ENCODE results near the gene PPP1R8.
"Not testable (repeated sequence)": the region's sequence is repeated elsewhere in the genome, so short reads cannot be mapped to it uniquely, and the experiment has no call there.

The PPP1R8 gene

DNA sequence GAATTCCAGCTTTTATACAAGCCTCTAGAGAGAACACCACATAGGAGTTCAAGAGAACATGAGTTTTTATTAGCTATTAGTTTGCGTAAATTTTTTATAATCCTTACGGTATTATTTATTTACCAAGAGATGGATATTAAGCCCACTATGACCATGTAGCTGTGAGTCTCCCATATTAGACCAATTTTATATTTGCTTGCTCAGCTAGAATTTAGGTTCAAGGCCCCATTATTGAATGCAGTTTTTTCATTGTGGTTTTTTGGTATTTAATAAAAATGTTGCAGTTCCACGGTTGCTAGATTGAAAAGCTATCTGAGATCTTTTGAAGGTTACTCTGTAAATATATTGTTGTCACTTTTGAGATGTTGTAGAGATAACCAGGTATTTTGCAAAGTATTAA lies 2.9 kb downstream of the PPP1R8 start:
- no peak for FAIRE-seq

DNA sequence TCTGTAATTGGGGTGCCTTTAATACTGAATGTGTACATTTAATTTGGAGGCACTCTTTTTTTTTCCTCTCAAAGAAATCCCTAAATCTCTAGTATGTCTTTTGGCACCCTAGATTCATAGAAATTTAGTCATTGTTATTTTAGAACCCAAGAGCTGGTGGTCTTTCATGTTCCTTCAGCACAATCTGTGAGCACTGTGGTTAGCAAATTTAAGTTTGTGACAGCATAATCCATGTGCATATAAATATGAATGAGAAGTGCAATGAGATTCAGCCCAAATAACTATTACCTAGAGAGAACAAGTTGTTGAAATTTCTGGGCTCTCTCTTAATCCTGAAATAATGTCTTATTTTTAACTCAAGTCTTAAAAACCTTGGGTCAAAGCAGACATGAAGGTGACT lies 4.5 kb downstream of the PPP1R8 start:
- FAIRE-seq: no peak

DNA sequence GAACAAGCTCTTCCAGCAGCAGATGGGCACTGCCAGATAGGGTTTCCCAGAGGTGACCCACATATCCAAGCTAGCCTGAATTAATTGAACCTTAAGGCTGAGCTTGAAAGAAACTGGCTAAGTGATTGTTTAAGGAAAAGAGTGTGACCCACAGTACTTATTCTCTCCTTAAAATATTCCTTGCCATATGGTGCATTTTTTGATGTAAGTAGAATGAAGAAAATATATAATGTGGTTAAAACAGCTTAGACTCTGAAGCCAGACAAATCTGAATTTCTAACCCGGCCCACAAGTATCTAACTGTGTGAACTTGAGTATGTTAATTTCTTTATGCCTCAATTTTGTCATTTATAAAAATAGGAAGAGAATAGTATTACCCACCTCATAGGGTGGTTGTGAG lies 4.9 kb downstream of the PPP1R8 start:
- FAIRE-seq: no peak

DNA sequence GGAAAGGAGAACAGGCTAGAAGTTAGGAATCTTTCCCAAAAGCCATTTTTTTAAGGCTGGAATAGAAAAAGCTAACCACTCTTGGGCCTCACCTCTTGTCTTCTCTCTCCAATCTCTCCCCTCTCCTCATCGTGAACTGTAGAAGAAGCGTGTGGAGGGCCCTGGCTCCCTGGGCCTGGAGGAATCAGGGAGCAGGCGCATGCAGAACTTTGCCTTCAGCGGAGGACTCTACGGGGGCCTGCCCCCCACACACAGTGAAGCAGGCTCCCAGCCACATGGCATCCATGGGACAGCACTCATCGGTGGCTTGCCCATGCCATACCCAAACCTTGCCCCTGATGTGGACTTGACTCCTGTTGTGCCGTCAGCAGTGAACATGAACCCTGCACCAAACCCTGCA lies 19.4 kb downstream of the PPP1R8 start:
- no peak for FAIRE-seq

DNA sequence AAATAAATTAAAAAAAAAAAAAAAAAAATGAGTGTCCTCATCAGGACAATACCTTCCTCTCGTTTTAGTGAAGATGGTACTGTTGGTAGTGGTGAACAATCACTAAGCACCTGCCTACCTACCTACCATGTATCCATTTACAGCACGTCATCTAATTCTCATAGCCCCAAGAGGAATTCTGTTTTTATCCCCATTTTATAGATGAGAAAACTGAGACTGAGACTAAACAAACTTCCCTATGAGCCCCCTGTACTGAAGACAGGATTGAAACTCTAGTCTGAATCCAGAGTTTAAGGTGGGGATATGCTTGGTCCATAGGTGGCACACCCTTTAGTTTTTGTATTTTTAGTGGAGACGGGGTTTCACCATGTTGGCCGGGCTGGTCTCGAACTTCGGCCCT lies 24.5 kb downstream of the PPP1R8 start:
- no peak for FAIRE-seq

DNA sequence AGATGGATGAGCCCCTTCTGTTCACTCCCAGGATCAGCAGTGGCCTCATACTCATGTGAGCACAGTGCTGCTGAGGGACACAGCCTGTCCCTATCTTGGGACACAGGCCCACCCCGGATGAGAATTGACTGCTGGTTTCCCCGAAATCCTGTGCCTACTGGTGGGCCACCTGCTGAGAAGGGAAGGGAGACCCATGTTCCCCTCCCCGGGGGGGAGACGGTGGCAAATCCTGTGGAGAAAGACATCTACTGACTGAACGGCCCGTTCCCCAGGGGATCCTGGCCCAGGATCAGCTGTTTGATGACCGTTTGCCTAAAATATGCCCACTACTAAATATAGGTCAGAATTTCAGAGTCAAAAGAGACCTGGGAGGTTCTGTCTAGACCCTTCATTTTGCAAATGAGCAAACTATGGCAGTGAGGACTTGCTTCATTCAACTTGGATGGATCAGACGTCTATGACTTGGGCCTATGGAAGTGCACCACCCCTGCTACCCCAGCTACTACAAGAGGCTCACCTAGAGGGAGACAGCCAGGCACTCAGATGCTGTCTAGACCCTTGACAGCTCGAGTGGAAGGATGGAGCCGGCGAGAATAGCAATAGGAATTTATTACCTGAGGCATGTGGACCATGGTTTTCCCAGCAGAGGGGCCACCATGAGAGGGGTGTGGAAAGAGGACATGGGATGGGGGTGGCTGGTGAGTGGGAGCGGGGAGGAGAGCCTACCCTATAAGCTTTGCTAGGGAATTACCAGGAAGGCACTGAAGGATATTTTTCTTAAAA lies 26.2 kb downstream of the PPP1R8 start:
- no peak for FAIRE-seq

DNA sequence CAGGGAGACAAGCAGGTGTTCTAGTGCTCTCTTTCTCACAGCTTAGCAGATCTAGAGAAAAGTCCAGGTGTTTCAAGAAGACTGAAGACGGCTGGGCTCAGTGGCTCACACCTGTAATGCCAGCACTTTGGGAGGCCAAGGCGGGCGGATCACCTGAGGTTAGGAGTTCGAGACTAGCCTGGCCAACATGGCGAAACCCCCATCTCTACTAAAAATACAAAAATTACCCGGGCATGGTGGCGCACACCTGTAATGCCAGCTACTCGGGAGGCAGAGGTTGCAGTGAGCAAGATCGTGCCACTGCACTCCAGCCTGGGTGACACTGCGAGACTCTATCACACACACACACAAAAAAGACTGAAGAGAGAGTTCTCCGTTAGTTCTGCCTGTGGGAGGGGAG lies 27.0 kb downstream of the PPP1R8 start:
- not testable (repeated sequence) for FAIRE-seq

DNA sequence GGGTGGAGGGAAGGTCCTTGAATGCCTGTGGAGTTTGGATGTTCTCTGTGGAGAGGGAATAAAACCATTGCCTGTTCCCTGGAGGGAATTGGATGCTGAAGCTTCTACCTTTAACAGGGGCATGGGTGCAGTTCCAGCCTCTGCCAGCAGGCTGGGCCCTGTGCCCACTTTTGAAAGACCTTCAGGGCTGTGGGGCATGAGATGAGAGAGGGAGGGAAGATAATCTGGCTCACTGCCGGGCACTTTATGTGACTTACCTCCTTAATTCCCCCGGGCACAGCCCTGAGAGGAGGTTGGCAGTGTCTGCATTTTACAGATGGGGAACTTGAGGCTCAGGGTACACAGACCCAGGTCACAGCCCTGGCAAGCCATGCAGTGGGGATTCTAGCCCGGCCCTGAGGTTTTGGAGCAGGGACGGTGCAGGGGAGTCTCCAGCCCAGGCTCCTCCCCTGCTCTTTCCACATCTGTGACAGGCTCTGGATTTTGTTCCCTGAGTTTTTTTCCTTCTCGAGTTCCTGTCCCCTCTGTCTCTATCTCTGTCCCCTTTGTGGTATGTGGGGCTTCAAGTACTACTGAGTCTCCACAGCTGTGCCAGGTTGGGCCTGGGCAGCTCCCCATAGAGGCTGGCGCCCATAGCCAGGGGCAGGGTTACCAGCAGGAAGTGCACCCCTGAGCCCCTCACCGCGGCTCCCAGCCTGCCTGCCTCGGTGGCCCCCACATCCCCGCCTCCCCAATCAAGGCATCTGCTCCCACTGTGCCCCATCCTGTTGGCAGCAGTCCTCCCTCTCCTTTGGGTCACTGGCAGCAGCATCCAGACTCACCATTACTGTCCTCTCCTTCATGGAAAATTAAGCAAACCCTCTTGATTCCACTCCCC lies 27.7 kb downstream of the PPP1R8 start:
- no peak for FAIRE-seq

GRCh38 chr1:27858949-27859576 lies 28.5 kb downstream of the PPP1R8 start:
- no peak for FAIRE-seq

GRCh38 chr1:27861436-27861835 lies 30.9 kb downstream of the PPP1R8 start:
- no peak for FAIRE-seq

GRCh38 chr1:27862004-27862403 lies 31.4 kb downstream of the PPP1R8 start:
- no peak for FAIRE-seq

DNA sequence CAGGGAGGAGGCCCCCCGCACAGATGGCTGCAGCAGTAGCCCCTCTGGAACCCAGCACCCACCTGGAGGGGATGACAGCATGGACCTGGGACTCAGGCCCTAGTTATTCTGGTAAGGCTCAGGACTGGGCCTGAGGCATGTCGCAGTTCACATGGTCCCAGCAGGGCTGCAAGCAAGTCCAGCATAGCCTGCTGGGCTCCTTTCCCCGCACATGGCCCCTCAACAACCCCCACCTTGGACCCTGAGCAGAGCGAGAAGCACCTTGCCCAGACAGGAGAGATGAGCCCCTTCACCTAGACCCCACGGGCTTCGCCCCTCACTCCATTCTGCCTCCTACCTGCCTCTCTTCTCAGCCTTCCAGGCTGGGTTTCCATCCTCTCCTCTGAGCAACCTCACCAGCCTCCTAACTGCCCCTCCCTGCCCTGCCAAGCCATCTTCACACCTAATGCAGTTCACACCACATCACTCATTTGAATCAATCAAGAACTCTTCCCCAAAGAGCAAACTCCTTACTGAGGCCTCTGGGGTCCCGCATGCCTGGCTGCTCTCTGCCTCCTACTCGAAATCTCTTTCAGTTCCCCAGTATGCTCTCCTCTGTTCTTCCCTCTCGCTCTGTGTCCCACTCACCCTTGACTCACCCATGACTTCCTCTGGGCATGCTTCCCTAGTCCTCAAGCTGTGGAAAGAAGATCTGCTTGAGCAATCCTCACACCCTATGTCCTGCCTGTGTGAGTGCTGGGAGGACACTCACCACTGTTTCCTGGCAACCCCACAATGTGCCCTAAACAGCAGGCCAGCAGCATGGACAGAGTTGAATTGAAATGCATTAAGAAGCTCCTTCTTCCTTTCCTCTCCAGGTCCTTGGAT lies 32.3 kb downstream of the PPP1R8 start:
- no peak for FAIRE-seq

GRCh38 chr1:27863538-27863915 lies 32.9 kb downstream of the PPP1R8 start:
- no peak for FAIRE-seq

GRCh38 chr1:27864264-27864895 lies 33.8 kb downstream of the PPP1R8 start:
- FAIRE-seq: no peak

DNA sequence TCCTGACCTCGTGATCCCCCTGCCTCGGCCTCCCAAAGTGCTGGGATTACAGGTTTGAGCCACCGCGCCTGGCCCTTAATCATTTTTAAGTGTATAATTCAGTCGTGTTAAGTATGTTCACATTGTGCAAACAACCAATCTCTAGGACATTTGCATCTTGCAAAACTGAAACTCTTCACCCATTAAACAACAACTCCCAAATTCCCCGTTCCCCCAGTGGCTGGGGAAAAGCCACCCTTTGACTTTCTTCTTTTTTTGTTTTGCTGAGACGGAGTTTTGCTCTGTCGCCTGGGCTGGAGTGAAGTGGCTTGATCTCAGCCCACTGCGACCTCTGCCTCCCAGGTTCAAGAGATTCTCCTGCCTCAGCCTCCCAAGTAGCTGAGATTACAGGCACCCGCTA lies 35.2 kb downstream of the PPP1R8 start:
- no peak for FAIRE-seq

DNA sequence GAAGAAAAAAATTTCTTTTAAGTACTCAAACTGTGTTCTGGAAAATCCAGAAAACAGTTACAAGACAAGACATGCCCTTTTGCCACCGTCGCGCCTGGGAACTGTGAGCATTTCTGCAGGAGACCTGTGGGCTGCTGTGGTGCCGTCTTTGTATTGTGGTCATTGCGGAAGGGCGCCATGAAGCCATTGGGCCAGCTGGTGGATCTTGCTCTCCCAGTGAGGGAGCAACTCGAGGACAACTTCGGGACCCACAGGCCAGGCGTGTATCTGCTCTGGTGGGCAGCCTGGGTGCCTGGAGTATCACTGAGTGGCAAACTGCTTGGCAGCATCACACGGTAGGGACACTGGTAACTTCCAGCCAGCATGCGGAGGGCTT lies 38.0 kb downstream of the PPP1R8 start:
- FAIRE-seq: no peak

- FAIRE-seq: no peak
Measured at GRCh38 chr1:27868932-27869718, 38.5 kb downstream of the PPP1R8 start.

DNA sequence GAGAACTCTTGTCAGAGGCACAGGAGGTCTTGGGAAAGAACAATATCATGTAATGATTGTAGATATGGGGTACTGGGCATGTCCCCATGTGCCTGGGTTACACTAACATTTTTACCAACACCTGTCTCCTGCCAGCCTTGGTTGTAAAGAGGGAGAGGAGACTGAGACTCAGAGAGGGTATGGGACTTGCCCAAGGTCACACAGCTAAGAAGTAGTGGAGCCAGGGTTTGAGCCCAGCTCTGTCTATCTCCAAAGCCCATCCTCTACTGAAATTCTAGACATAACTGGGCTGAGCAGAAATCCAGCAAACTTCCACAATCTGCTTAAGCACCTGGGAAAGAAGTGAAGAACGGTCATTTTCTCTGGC lies 39.1 kb downstream of the PPP1R8 start:
- no peak for FAIRE-seq

GRCh38 chr1:27871076-27871475 lies 40.5 kb downstream of the PPP1R8 start:
- not testable (repeated sequence) for FAIRE-seq

GRCh38 chr1:27872059-27872801 lies 41.6 kb downstream of the PPP1R8 start, which contains the start of gene THEMIS2:
THEMIS2 (plus strand) TSS chr1:27872544; CDS start chr1:27872572, 28 bp downstream.
- FAIRE-seq: no peak

Measured in A204.1 (cell line).